ENCODE measurements around the gene CDH4. TPM values are rescaled to one million over a fixed set of nuclear protein-coding genes. Genes with fewer than 3 reads are reported as not detected.

Gene CDH4
- total and polyA plus RNA-seq, 2 of the 4 experiments (the other 2 are of a cell fraction), result 1.6 to 3.5 TPM

DNA sequence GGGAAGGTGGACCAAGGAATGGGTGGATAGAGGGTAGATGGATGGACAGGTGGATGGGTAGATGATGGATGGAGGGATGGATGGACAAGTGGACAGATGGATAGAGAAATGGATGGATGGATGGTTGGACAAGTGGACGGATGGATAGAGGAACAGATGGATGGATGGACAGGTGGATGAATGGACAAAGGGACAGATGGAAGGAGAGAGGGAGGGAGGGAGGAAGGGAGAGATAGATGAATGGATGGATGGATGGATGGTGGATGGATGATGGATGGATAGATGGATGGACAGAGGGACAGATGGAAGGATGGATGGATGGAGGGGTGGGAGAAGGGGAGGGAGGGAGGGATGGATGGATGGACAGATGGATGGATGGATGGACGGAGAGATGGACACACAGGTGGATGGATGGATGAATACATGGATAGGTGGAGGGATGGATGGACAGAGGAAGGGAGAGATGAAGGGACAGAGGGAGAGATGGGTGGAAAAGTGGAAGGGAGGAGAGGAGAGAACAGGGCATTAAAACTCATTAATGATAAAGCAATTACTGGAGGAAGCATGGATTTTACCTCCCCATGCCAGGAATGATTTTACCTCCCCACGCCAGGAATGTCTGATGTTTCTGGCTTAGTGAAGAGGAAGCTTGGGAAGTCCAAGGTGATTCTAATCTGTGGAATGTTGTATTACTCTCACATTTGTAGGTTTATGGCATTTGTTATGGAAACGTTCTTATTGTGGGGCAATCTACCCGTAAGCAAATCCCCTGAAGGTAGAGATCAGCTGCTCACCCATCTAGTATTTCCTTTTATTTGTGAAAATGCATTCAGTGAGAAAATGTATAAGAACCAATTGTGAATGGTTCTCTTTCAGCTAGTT lies 430.3 kb downstream of the CDH4 start:
- Histone ChIP-seq H3K18ac (ENCODE audit: low read depth, low read length) (no peak overlapping the region), H3K36me3 (ENCODE audit: control insufficient read depth, insufficient read depth, low read length) (no peaks in the 10 kb centered on the region), H2AK9ac (replicated peaks; ENCODE audit: low read depth, low read length, poor library complexity) (no peak overlapping the region), H2AFZ (replicated peaks; ENCODE audit: low read length, poor library complexity) (no peak overlapping the region), H2BK120ac (ENCODE audit: low read depth, low read length) (no peak overlapping the region), H3K14ac (replicated peaks; ENCODE audit: low read depth, low read length) (no peak overlapping the region), H3K9me3 (ENCODE audit: control insufficient read depth, insufficient read depth, low read length) (peaks cover 5% of the 10 kb centered on the region), H3K4me3 (ENCODE audit: insufficient read depth, low read depth, low read length) (no peak overlapping the region), H4K5ac (ENCODE audit: low read depth, low read length) (no peak overlapping the region), H3K23ac (ENCODE audit: low read depth, low read length) (no peak overlapping the region), H3K27ac (ENCODE audit: insufficient read depth, low read length) (no peak overlapping the region), H3K9me1 (ENCODE audit: insufficient read depth, low read length) (peaks cover 5% of the 10 kb centered on the region; the same call in 1 of the 2 replicates), H3K56ac (ENCODE audit: extremely low read depth, insufficient read depth, low read length) (no peak overlapping the region), H3K27me3 (ENCODE audit: control insufficient read depth, insufficient read depth, low read length) (no peaks in the 10 kb centered on the region; the same call in 1 of the 2 replicates), H3K4me1 (ENCODE audit: control insufficient read depth, insufficient read depth, low read length) (no peaks in the 10 kb centered on the region), H4K8ac (ENCODE audit: low read depth in 2 of 2, low read length in 2 of 2) (no peak overlapping the region), H3K79me1 (ENCODE audit: low read depth in 1 of 2, low read length in 2 of 2) (no peaks in the 10 kb centered on the region), H2BK5ac (ENCODE audit: low read depth, low read length, poor library complexity, severe bottlenecking) (no peak overlapping the region), H3K4me2 (ENCODE audit: low read depth, low read length) (no peak overlapping the region), H2AK5ac (ENCODE audit: low read depth, low read length) (no peak overlapping the region), H3K4ac (ENCODE audit: low read depth, low read length) (no peak overlapping the region), H2BK15ac (ENCODE audit: low read depth, low read length) (no peak overlapping the region), H2BK20ac (ENCODE audit: low read depth, low read length) (no peak overlapping the region), H4K91ac (ENCODE audit: insufficient read depth, low read depth, low read length) (no peak overlapping the region), H3K9ac (ENCODE audit: low read depth, low read length) (no peak overlapping the region), H4K20me1 (ENCODE audit: insufficient read depth, low read length) (no peaks in the 10 kb centered on the region; the same call in 1 of the 2 replicates)
- ATAC-seq (ENCODE audit: low read depth) (no peak), DNase-seq (no peak)
- intact Hi-C loops (cut with micrococcal nuclease) (no loop called here), in situ Hi-C loops (cut with MboI; ENCODE audit: low sequenced_read_pairs) (no loop called here), dilution Hi-C loops (cut with HindIII; ENCODE audit: low sequenced_read_pairs, unreplicated experiment) (no loop called here)
- POLR2A ChIA-PET (ENCODE audit: unreplicated experiment), result no interaction called here
- CTCF ChIA-PET, result no interaction called here
- WGBS, 2 experiments (ENCODE audit: extremely low coverage in 2 of 2, insufficient read length in 1 of 2), result 70% methylated on average over 2 of the region's 5 CpGs; no CpG with 5 or more reads in 1 of the 2 experiments
- BruUV-seq (replicated peaks), result no TSS peak
- TF ChIP-seq MAFK (IDR thresholded peaks at IDR 0.05; ENCODE audit: low read depth, low read length) (no peak), MAZ (IDR thresholded peaks at IDR 0.05; ENCODE audit: borderline replicate concordance, low read depth, low read length) (no peak), FOS (IDR thresholded peaks at IDR 0.05; ENCODE audit: low read depth, low read length) (no peak), RFX5 (IDR thresholded peaks at IDR 0.05; ENCODE audit: low read depth, low read length) (no peak), CEBPB (IDR thresholded peaks at IDR 0.05; ENCODE audit: low read depth, low read length) (no peak), RCOR1 (IDR thresholded peaks at IDR 0.05; ENCODE audit: insufficient replicate concordance, low read length) (no peak), RAD21 (IDR thresholded peaks at IDR 0.05; ENCODE audit: low read length) (no peak), NFE2L2 (IDR thresholded peaks at IDR 0.05; ENCODE audit: low read depth, low read length) (no peak), CHD1 (IDR thresholded peaks at IDR 0.05; ENCODE audit: low read depth, low read length) (no peak), MXI1 (IDR thresholded peaks at IDR 0.05; ENCODE audit: borderline replicate concordance, low read depth, low read length) (no peak), BHLHE40 (IDR thresholded peaks at IDR 0.05; ENCODE audit: low read depth, low read length) (no peak), POLR2A (IDR thresholded peaks at IDR 0.05; ENCODE audit: low read depth, low read length) (no peak)
- TF ChIP-seq, protein P1, sequence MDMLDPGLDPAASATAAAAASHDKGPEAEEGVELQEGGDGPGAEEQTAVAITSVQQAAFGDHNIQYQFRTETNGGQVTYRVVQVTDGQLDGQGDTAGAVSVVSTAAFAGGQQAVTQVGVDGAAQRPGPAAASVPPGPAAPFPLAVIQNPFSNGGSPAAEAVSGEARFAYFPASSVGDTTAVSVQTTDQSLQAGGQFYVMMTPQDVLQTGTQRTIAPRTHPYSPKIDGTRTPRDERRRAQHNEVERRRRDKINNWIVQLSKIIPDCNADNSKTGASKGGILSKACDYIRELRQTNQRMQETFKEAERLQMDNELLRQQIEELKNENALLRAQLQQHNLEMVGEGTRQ (IDR thresholded peaks at IDR 0.05; ENCODE audit: low read depth, low read length), result no peak
- TF ChIP-seq, protein P2, sequence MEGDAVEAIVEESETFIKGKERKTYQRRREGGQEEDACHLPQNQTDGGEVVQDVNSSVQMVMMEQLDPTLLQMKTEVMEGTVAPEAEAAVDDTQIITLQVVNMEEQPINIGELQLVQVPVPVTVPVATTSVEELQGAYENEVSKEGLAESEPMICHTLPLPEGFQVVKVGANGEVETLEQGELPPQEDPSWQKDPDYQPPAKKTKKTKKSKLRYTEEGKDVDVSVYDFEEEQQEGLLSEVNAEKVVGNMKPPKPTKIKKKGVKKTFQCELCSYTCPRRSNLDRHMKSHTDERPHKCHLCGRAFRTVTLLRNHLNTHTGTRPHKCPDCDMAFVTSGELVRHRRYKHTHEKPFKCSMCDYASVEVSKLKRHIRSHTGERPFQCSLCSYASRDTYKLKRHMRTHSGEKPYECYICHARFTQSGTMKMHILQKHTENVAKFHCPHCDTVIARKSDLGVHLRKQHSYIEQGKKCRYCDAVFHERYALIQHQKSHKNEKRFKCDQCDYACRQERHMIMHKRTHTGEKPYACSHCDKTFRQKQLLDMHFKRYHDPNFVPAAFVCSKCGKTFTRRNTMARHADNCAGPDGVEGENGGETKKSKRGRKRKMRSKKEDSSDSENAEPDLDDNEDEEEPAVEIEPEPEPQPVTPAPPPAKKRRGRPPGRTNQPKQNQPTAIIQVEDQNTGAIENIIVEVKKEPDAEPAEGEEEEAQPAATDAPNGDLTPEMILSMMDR (conservative IDR thresholded peaks at IDR 0.05; ENCODE audit: low read depth, low read length), result no peak
- TF ChIP-seq, protein P3, sequence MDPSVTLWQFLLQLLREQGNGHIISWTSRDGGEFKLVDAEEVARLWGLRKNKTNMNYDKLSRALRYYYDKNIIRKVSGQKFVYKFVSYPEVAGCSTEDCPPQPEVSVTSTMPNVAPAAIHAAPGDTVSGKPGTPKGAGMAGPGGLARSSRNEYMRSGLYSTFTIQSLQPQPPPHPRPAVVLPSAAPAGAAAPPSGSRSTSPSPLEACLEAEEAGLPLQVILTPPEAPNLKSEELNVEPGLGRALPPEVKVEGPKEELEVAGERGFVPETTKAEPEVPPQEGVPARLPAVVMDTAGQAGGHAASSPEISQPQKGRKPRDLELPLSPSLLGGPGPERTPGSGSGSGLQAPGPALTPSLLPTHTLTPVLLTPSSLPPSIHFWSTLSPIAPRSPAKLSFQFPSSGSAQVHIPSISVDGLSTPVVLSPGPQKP (IDR thresholded peaks at IDR 0.05; ENCODE audit: borderline replicate concordance, low read depth, low read length), result no peak

Data from IMR-90 (cell line).